GM12873 (cell line): ENCODE data around the gene AP1M1.

Experiments
- TF ChIP-seq, protein P1 (sequence below): IDR thresholded peaks from 2 replicates; pipeline ENCODE4 v1.5.1; 2012; ENCODE audit warnings: low read depth, mild to moderate bottlenecking, moderate library complexity, low read length, control low read depth; ENCODE audit not compliant: insufficient read depth; ENCODE audit errors: missing control alignments

Gene AP1M1

DNA sequence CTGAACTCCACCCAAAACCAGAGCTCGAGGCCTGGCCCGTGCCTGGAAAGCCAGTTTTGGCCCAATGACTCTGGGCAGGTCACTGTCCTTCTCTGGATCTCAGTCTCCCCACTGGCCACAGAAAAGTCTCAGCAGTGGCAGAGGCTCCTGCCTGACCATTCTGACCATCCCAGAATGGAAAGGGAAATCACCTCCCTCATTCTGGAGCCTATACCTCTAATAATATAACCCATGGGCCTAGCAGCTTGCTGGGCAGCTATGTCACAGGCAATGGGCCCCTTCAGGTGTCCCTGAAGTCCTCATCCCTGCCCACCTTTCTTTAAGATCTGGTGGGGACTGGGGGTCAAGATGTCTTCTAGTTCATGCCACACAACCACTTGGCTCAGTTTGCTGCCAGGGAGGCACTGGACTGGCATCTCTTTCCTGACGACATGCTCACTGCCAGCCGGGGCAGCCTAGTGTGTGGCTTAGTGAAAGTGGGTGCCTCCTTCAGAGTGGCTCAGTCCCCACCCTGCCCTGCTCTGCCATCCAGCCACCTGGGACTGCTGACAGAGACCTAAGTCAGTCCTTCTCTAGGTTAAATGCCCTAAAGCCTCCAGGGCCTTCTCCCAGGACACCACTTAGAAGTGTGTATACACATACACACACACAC lies 62.6 kb downstream of the AP1M1 start:
- TF ChIP-seq, protein P1, sequence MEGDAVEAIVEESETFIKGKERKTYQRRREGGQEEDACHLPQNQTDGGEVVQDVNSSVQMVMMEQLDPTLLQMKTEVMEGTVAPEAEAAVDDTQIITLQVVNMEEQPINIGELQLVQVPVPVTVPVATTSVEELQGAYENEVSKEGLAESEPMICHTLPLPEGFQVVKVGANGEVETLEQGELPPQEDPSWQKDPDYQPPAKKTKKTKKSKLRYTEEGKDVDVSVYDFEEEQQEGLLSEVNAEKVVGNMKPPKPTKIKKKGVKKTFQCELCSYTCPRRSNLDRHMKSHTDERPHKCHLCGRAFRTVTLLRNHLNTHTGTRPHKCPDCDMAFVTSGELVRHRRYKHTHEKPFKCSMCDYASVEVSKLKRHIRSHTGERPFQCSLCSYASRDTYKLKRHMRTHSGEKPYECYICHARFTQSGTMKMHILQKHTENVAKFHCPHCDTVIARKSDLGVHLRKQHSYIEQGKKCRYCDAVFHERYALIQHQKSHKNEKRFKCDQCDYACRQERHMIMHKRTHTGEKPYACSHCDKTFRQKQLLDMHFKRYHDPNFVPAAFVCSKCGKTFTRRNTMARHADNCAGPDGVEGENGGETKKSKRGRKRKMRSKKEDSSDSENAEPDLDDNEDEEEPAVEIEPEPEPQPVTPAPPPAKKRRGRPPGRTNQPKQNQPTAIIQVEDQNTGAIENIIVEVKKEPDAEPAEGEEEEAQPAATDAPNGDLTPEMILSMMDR: no peak

DNA sequence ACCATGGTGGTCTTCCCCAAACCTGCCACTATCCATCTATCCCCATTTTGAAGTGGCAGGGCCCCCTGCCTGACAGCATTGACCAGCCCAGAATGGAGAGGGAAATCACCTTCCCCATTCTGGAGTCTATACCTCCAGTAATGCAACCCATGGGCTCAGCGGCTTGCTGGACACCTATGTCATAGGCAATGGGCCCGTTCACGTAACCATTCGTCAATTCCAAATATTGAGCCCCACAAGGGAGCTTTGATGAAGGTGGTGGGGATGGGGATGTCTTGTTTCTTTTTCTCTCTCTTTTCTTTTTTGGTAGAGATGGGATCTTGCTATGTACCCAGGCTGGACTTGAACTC lies 63.1 kb downstream of the AP1M1 start:
- TF ChIP-seq, protein P1: no peak

DNA sequence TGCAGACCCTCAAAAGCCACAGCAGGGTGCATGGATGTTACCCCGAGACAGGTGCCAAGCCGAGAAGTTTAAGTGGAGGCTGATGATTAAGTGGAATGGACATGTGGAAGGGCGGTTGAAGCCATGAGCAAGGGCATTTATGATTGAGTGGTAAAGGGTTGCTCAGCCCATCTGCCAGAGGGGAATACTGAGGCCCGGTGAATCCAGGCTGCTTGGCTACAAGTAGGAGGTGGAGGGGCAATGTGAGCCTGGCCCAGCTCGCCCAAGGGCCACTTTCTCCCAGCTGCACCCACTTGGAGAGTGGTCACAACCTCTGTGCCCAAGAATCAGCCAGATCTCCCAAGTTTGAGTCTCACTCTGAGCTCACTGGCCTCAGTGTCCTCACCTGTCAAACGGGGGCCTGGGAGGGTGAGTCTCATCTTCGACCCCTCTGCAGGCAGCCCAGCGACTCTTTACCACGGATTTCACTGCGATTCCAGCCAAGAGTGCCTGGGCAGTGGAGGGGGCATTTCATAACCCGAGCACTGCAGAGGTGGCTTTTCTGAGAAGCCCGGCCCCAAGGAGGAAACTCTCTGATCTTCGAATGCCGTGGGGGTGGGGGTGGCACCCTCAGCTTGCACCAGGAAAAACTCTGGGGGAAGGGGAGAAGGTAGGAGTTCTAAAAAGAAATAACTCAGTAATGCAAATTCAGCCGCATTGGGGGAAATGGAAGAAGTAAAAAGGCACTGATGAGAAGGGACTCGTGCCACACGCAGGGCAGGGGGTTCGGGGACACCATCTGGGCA lies 64.1 kb downstream of the AP1M1 start:
- TF ChIP-seq, protein P1: no peak

DNA sequence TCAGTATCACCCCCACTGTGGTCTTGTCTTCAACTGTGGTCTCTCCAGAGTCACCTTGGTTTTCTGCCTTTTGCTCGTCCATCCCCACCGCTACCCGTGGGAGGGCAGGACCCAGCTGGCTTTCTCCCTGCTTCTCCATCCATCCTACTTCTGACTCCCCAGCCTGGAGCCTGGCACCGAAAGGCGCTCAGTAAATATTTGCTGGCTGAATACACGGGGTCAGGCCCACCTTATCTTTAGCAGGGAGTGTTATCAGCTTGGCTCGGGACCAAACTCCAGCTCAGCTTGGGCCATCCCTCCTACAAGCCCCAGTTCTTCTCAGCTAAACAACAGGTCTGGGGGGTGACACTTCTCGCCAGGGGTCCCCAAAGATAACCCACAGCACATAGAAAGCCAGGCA lies 64.9 kb downstream of the AP1M1 start:
- TF ChIP-seq, protein P1: no peak

DNA sequence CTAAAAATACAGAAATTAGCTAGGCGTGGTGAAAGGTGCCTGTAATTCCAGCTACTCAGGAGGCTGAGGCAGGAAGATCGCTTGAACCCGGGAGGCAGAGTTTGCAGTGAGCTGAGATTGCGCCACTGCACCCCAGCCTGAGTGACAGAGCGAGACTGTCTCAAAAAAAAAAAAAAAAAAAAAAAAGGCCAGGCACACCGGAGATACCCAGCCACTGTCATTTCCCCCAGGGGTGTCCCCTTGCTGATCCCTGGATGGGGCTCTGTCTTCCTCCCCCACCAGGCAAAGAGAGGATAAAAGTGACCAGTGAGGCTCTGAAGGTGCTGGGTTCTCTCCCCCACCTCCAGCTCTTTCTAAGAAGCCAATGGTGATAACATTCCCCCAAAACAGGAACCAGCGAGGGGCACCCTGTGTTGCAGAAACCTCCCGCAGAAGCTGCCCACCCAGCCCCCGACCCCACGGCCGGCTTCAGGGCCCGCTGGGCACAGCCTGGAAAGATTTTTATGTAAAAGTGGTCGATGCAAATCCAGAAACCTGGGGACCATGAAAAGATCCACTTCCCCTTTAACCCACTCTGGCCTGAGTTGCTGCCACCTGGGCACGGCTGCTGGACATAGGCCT lies 65.5 kb downstream of the AP1M1 start:
- TF ChIP-seq, protein P1: no peak

DNA sequence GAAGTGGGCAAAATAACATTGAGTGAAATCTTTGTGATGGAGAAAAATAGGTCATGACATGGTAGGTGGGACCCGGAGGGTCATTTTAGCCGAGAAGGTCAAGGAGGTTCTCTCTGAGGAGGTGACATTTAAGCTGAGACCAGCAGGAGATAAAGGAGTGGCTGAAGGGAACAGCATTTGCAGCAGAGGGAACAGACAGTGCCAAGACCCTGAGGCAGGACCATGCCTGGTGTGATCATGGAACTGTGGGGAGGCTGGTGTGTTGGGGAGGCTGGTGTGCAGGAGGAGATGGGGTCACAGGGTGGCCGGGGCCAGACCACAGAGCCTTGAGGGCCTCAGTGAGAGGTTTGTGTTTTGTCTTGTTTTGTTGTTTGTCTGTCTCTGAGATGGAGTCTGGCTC lies 67.5 kb downstream of the AP1M1 start:
- TF ChIP-seq, protein P1: no peak

DNA sequence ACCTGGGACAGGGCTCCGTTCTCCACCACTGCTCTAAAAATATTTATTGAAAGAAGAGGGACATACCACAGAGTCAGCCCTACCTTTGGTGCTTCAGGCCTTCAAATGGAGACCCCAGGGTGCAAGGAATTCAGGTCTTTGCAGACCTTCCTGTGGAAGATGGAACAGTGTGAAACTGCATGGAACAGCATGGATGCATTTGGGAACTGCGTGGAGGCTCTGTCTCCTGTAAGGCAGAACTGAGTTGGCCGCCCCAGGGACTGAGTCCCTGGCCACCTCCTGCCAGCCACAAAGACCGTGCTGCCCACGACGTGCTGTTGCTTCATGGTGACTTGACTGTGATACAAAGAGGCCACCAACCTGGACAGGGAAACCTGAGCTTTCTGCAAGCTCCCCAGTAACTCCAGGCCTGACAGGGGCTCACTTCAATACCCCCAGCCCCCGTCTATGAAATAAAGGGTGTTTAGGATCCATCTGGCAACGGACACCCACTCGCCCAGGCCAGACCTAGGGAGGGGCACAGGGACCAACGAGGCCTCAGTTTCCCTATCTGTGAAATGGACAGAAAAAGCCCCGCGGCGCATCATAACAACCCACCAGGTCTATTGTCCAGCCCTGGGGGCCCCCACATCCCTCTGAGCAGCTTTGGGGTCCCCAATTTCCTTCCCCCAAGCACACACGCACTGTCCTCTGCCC lies 68.3 kb downstream of the AP1M1 start:
- TF ChIP-seq, protein P1: no peak
